Measurements from ENCODE around the gene SPATA31C1.

Gene SPATA31C1

DNA sequence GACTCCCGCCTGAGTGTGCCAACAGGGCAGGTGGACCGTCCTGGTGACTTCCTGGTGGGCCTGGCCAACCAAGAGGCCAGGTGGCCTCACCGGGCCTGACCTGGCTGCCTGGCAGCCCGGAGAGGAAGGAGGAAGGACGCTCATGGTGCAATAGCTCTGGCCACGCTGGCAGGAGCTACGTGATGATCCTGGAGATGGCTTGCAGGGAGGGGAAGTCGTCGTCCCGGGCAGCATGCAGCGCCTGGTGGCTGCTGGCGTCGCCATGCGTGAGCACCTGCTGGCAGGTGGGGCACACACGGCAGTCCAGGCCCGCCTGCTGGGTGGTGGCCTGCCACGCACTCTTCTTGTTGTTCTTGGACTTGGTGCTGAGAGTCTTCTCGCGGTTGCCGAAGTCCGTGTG lies 26.3 kb downstream of the SPATA31C1 start:
- DNase-seq (ENCODE audit: low spot score): no peak
- in situ Hi-C loops (cut with MboI; ENCODE audit: low sequenced_read_pairs, unreplicated experiment): no loop called here
- TF ChIP-seq CTCF (IDR thresholded peaks at IDR 0.05; ENCODE audit: borderline replicate concordance, control extremely low read depth, extremely low read depth, insufficient read depth, missing control alignments): no peak

DNA sequence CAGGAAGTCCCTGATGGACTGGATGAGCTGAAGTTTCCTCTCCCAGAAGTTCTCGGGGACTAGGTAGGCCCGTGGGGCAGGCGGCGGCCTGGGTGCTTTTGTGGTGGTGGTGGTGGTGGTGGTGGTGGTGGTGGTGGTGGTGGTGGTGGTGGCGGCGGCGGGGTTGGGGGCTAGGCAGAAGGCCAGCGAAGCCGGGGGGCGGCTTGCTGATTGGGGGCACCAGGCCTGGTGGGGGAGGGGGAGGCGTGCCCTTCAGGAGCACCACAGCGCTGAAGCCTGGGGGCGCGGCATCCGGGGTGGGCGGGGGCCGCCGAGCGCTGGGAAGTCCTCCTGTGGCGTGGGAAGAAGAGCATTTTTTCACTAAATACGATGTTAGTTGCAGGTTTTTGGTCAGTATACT lies 26.9 kb downstream of the SPATA31C1 start:
- in situ Hi-C loops (cut with MboI; ENCODE audit: low sequenced_read_pairs, unreplicated experiment): no loop called here
- no peak for DNase-seq (ENCODE audit: low spot score)
- no peak for TF ChIP-seq CTCF (IDR thresholded peaks at IDR 0.05; ENCODE audit: borderline replicate concordance, control extremely low read depth, extremely low read depth, insufficient read depth, missing control alignments)

DNA sequence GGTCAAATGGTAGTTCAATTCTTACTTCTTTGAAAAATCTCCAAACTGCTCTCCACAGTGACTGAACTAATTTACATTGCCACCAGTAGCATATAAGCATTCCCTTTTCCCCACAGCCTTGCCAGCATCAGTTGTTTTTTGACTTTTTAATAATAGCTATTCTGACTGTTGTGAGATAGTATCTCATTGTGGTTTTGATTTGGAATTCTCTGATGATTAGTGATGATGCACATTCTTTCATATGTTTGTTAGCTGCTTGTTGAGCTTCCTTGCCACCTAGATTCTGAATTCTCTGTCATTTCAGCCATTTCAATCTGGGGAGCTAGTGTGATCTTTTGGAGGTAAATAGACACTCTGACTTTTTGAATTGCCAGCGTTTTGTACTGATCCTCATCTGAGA lies 32.5 kb downstream of the SPATA31C1 start:
- DNase-seq (ENCODE audit: low spot score): no peak
- TF ChIP-seq CTCF (IDR thresholded peaks at IDR 0.05; ENCODE audit: borderline replicate concordance, control extremely low read depth, extremely low read depth, insufficient read depth, missing control alignments): no peak
- in situ Hi-C loops (cut with MboI; ENCODE audit: low sequenced_read_pairs, unreplicated experiment): loop anchor here (25.0 kb wide), 1 partner anchor 612 kb away; no protein-coding TSS in a partner anchor

- DNase-seq (ENCODE audit: low spot score): peak; percentile 62
- no peak for TF ChIP-seq CTCF (IDR thresholded peaks at IDR 0.05; ENCODE audit: borderline replicate concordance, control extremely low read depth, extremely low read depth, insufficient read depth, missing control alignments)
- in situ Hi-C loops (cut with MboI; ENCODE audit: low sequenced_read_pairs, unreplicated experiment): loop anchor here (25.0 kb wide), 1 partner anchor 611 kb away; no protein-coding TSS in a partner anchor
These were observed 33.2 kb downstream of the SPATA31C1 start for GRCh38 chr9:87950765-87951488.

GRCh38 chr9:87954230-87954629 lies 36.5 kb downstream of the SPATA31C1 start:
- peak; percentile 13 for DNase-seq (ENCODE audit: low spot score)
- in situ Hi-C loops (cut with MboI; ENCODE audit: low sequenced_read_pairs, unreplicated experiment): loop anchor here (25.0 kb wide), 1 partner anchor 608 kb away; no protein-coding TSS in a partner anchor
- TF ChIP-seq CTCF (IDR thresholded peaks at IDR 0.05; ENCODE audit: borderline replicate concordance, control extremely low read depth, extremely low read depth, insufficient read depth, missing control alignments): no peak

- no peak for TF ChIP-seq CTCF (IDR thresholded peaks at IDR 0.05; ENCODE audit: borderline replicate concordance, control extremely low read depth, extremely low read depth, insufficient read depth, missing control alignments)
- no peak for DNase-seq (ENCODE audit: low spot score)
- in situ Hi-C loops (cut with MboI; ENCODE audit: low sequenced_read_pairs, unreplicated experiment): loop anchor here (25.0 kb wide), 1 partner anchor 604 kb away; no protein-coding TSS in a partner anchor
These were observed 40.1 kb downstream of the SPATA31C1 start for GRCh38 chr9:87957839-87958238.
